Measurements from ENCODE around the gene KIF26B.

GRCh38 chr1:245276445-245276844, 121.7 kb downstream of the KIF26B start:
- TF ChIP-seq CTCF (IDR thresholded peaks at IDR 0.05; ENCODE audit: low read length) (no peak), EZH2 (IDR thresholded peaks at IDR 0.05; ENCODE audit: borderline replicate concordance, low read length) (no peak)
